Activated CD8-positive, alpha-beta T cell treated with anti-CD3 and anti-CD28 coated beads for 36 hours (primary cell): Measurements from ENCODE around the gene PEPD. TPM values are rescaled to one million over a fixed set of nuclear protein-coding genes. Genes with fewer than 3 reads are reported as not detected.
"Not testable (repeated sequence)": the region's sequence is repeated elsewhere in the genome, so short reads cannot be mapped to it uniquely, and the experiment has no call there.

Experiments used
- ATAC-seq: fragments of 200-7000 bp; cut with Tn5 transposase; one replicate; pipeline ENCODE4 v1.10.0; 2021; ENCODE audit warnings: mild to moderate bottlenecking, moderate library complexity
- CTCF ChIA-PET: fragments of 350-600 bp; sonication (Branson Sonifier 250); formaldehyde crosslinking; loops from one replicate; lab custom pipeline; 2021; ENCODE audit warnings: antibody characterized with exemption; lab: Charles Lee
- POLR2A ChIA-PET: fragments of 350-600 bp; sonication (Branson Sonifier 250); formaldehyde crosslinking; loops from one replicate; lab custom pipeline; 2021; ENCODE audit warnings: antibody characterized with exemption; lab: Charles Lee
- DNase-seq: peaks from one replicate; pipeline ENCODE4 v3.0.0-alpha.2; 2020
- H3K27ac Mint-ChIP-seq: one replicate; pipeline ENCODE4 v1.8.0; 2021; ENCODE audit warnings: mild to moderate bottlenecking, mixed read lengths
- H3K27me3 Mint-ChIP-seq: one replicate; pipeline ENCODE4 v1.8.0; 2021; ENCODE audit warnings: mixed read lengths
- H3K36me3 Mint-ChIP-seq: one replicate; pipeline ENCODE4 v1.8.0; 2021; ENCODE audit warnings: low read depth, mixed read lengths
- H3K4me1 Mint-ChIP-seq: one replicate; pipeline ENCODE4 v1.8.0; 2021; ENCODE audit warnings: low read depth, mixed read lengths
- H3K4me3 Mint-ChIP-seq: one replicate; pipeline ENCODE4 v1.8.0; 2021; ENCODE audit warnings: mild to moderate bottlenecking, moderate library complexity, mixed read lengths
- H3K9me3 Mint-ChIP-seq: one replicate; pipeline ENCODE4 v1.8.0; 2021; ENCODE audit warnings: mixed read lengths
- intact Hi-C: fragments of 100-400 bp; cut with micrococcal nuclease; formaldehyde crosslinking; loops from one replicate; pipeline ENCODE4 v1.10.0; 2022
- total RNA-seq, 2 experiments: library from RNA; stranded (reverse); gene quantifications; one replicate each; pipeline ENCODE4 v1.2.3, GENCODE V29; 2021
- TF ChIP-seq, protein P1 (sequence below): fragments of 200-600 bp; IDR thresholded peaks from one replicate; pipeline ENCODE4 v1.8.0; 2022; ENCODE audit warnings: antibody characterized with exemption, mild to moderate bottlenecking

The PEPD gene
- total RNA-seq, 2 experiments from 2014 or later: 32.6 to 34.6 TPM

DNA sequence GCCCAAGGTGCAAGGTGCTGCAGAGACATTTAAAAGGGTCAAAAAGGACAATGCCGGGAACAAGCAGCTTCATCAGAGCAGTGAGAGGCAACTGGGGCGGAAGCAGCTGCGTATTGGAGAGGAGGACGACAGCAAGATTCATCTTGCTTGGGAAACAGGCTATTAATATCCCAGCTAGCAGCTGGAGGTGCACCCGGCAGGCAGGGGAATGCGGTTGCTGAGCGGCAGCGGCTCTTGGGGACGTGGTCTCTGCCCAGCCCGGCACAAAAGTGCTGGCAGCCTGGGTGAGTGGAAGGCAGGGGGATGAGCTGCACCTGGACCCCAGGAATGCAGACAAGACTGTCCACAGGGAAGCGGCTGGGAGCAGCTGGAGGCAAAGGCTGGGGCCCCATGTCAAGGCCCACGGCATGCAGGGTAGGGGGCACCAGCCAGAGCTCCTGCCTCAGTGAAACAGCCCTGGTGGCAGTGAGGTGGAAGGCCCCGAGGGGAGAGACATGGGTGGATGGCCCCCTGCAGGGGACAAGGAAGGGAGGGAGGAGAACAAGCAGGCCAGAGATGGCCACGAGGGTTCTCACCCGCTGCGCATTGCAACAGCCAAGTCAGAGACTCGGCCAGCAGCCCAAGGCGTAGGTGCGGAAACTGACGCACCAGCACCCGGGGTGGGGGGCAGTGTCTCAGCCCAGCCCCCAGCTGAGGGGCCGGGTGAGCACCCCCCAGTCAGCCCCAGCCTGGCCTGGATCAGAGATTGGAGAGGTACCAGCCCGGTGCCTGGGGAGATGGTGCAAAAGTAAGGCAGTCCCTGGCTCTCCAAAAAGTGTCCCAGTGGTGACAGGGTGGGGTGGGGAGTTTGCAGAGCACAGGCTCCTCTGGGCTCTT is 34.4 kb downstream of the PEPD start:
- DNase-seq: no peak
- no peak overlapping the region for H3K4me3 Mint-ChIP-seq
- H3K4me1 Mint-ChIP-seq: no peaks in the 10 kb centered on the region
- H3K27ac Mint-ChIP-seq: no peak overlapping the region
- H3K9me3 Mint-ChIP-seq: peaks cover 12% of the 10 kb centered on the region
- no peak for ATAC-seq
- intact Hi-C loops: no loop called here
- H3K36me3 Mint-ChIP-seq: peaks cover 15% of the 10 kb centered on the region
- POLR2A ChIA-PET: no interaction called here
- CTCF ChIA-PET: no interaction called here
- no peaks in the 10 kb centered on the region for H3K27me3 Mint-ChIP-seq
- TF ChIP-seq, protein P1, sequence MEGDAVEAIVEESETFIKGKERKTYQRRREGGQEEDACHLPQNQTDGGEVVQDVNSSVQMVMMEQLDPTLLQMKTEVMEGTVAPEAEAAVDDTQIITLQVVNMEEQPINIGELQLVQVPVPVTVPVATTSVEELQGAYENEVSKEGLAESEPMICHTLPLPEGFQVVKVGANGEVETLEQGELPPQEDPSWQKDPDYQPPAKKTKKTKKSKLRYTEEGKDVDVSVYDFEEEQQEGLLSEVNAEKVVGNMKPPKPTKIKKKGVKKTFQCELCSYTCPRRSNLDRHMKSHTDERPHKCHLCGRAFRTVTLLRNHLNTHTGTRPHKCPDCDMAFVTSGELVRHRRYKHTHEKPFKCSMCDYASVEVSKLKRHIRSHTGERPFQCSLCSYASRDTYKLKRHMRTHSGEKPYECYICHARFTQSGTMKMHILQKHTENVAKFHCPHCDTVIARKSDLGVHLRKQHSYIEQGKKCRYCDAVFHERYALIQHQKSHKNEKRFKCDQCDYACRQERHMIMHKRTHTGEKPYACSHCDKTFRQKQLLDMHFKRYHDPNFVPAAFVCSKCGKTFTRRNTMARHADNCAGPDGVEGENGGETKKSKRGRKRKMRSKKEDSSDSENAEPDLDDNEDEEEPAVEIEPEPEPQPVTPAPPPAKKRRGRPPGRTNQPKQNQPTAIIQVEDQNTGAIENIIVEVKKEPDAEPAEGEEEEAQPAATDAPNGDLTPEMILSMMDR: no peak

DNA sequence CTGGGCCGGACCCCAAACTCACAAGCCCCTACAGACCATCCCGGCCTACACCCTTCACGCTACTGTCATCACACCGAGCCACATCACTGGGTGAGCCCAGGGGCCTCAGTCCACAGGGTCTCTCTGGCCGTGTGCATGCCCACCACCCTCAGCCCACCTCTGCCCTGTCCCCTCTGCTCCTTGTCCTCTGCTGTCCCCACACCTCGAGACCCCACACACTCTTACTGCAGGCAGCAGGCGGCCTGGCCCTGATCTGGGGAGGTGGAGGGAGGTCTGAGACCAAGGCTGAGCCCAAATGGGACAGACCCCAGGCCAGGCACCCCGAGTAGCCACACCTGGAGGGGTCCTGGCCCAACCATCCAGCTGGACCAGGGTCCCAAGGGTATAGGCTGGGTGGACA is 35.2 kb downstream of the PEPD start:
- no peak overlapping the region for H3K4me3 Mint-ChIP-seq
- H3K36me3 Mint-ChIP-seq: peaks cover 15% of the 10 kb centered on the region
- peaks cover 12% of the 10 kb centered on the region for H3K9me3 Mint-ChIP-seq
- no peaks in the 10 kb centered on the region for H3K27me3 Mint-ChIP-seq
- TF ChIP-seq, protein P1: no peak
- ATAC-seq (no peak), DNase-seq (no peak)
- H3K27ac Mint-ChIP-seq: no peak overlapping the region
- H3K4me1 Mint-ChIP-seq: no peaks in the 10 kb centered on the region
- ChIA-PET CTCF (no interaction called here), POLR2A (no interaction called here)
- intact Hi-C loops: no loop called here

DNA sequence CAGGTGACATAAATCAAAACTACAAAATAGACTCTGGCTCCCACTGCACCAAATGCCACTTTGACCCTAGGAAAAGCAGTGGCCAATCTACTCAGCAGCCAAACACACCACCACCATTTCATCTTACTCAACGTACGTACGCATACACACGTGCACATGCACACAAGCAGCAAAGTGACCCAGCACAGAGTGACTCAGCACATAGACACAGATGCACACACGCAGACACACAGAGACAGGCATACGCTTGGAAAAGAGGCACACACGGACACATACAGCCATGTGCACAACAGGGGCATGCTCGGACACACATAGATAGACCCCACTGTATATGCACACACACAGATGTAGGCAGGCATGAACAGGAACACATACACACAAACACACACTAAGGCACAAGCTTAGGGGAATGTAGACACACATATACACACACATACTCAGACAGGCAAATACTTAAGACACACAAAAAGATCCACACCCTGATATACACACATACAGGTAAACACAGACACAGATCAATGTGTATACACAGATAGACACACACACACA is 37.3 kb downstream of the PEPD start:
- H3K4me1 Mint-ChIP-seq: no peaks in the 10 kb centered on the region
- no peak overlapping the region for H3K27ac Mint-ChIP-seq
- CTCF ChIA-PET: no interaction called here
- POLR2A ChIA-PET: no interaction called here
- no peaks in the 10 kb centered on the region for H3K27me3 Mint-ChIP-seq
- H3K4me3 Mint-ChIP-seq: no peak overlapping the region
- no peak for ATAC-seq
- TF ChIP-seq, protein P1: no peak
- no peak for DNase-seq
- intact Hi-C loops: no loop called here
- peaks cover 30% of the 10 kb centered on the region for H3K36me3 Mint-ChIP-seq
- peaks cover 21% of the 10 kb centered on the region for H3K9me3 Mint-ChIP-seq

DNA sequence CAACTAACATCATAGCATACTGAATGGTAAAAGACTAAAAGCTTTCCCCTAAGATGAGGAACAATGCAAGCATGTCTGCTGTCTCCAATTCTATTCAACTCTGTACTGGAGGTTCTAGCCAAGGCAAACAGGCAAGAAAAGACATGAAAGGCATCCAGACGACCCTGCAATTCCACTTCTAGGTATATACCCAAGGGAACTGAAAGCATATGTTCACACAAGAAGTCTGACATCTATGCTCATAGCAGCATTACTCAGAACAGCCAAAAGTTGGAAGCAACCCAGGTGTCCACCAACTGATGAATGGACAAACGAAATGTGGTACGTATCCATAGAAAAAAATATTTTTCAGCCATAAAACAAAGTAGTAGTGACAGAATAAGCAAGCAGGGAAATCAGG is 39.1 kb downstream of the PEPD start:
- Mint-ChIP-seq H3K9me3 (peaks cover 24% of the 10 kb centered on the region), H3K27me3 (no peaks in the 10 kb centered on the region), H3K36me3 (peaks cover 44% of the 10 kb centered on the region), H3K4me1 (no peaks in the 10 kb centered on the region), H3K27ac (no peak overlapping the region), H3K4me3 (no peak overlapping the region)
- ChIA-PET CTCF (interaction anchor here (1.0 kb wide), 1 partner anchor 52 kb away, joined by 4 read pairs; no protein-coding TSS in a partner anchor), POLR2A (no interaction called here)
- intact Hi-C loops: no loop called here
- TF ChIP-seq, protein P1: no peak
- no peak for DNase-seq
- ATAC-seq: no peak

DNA sequence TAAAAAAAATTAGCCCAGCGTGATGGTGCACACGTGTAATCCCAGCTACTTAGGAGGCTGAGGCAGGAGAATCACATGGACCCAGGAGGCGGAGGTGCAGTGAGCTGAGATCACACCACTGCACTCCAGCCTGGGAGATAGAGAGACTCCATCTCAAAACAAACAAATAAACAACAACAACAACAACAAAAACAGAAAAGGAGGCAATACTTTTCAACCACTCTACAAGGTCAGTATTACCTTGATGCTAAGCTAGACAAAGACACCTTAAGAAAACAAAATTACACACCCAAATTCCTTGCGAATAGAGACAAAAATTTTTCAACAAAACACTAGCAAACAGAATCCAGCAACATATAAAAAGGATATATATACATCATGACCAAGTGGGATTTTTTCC is 39.7 kb downstream of the PEPD start:
- Mint-ChIP-seq H3K4me1 (no peaks in the 10 kb centered on the region), H3K27ac (no peak overlapping the region), H3K36me3 (peaks cover 48% of the 10 kb centered on the region), H3K4me3 (no peak overlapping the region), H3K27me3 (no peaks in the 10 kb centered on the region), H3K9me3 (peaks cover 24% of the 10 kb centered on the region)
- TF ChIP-seq, protein P1: no peak
- CTCF ChIA-PET: no interaction called here
- ATAC-seq: no peak
- intact Hi-C loops: no loop called here
- no peak for DNase-seq
- POLR2A ChIA-PET: no interaction called here

DNA sequence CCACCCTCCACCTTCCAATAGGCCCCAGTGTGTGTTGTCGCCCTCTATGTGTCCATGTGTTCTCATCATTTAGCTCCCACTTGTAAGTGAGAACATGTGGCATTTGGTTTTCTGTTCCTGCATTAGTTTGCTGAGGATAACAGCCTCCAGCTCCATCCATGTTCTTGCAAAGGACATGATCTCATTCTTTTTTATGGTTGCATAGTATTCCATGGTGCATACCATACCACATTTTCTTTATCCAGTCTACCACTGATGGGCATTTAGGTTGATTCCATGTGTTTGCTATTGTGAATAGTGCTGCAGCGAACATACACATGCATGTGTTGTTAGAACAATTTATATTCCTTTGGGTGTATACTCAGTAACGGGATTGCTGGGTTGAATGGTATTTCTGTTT is 42.0 kb downstream of the PEPD start:
- POLR2A ChIA-PET, intact Hi-C loops, DNase-seq, H3K4me3 Mint-ChIP-seq, H3K4me1 Mint-ChIP-seq, ATAC-seq, H3K27me3 Mint-ChIP-seq, H3K27ac Mint-ChIP-seq, CTCF ChIA-PET: not testable (repeated sequence)
- Mint-ChIP-seq H3K36me3 (peaks cover 44% of the 10 kb centered on the region), H3K9me3 (peaks cover 23% of the 10 kb centered on the region)
